Transverse colon (tissue), 4 donors: Measurements from ENCODE around the gene TMEM233.

Source experiments
- EP300 ChIP-seq: sonication (generic); formaldehyde crosslinking; IDR thresholded peaks from one replicate; pipeline ENCODE4 v1.6.1; 2017; ENCODE audit warnings: antibody characterized with exemption, low read depth
- POLR2A ChIP-seq: fragments of 450-650 bp; IDR thresholded peaks from one replicate; pipeline ENCODE4 v1.6.1; 2016; ENCODE audit warnings: antibody characterized with exemption, mild to moderate bottlenecking, moderate library complexity
- POLR2AphosphoS5 ChIP-seq, 3 donors: sonication (generic); formaldehyde crosslinking; IDR thresholded peaks; one replicate each; pipeline ENCODE4 v1.6.1; 2016; ENCODE audit warnings: antibody characterized with exemption in 3 of 3
- TF ChIP-seq, protein P1 (sequence below), 5 experiments: fragments of 200-600 bp in 3 of 5; fragments of 450-650 bp in 2 of 5; sonication (generic) in 3 of 5; IDR thresholded peaks; 1 replicate in 2 of 5; 2 replicates in 3 of 5; pipeline ENCODE4 v1.5.1; 2016 to 2017; ENCODE audit warnings: antibody characterized with exemption in 5 of 5, inconsistent platforms in 3 of 5, mild to moderate bottlenecking in 2 of 5, moderate library complexity in 1 of 5

DNA sequence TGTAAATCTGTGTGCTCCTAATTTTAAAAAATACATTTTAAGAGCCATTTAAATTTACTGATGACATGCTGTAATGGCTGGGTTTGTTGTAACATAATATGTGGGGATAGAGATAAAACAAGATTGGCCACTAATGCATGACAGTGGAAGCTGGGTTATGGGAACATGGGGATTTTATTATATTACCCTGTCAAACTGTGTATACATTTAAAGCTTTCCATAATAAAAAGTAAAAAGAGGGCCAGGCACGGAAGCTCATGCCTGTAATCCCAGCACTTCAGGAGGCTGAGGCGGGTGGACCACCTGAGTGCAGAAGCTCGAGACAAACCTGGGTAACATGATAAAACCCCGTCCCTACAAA lies 9.1 kb downstream of the TMEM233 start:
- TF ChIP-seq, protein P1, sequence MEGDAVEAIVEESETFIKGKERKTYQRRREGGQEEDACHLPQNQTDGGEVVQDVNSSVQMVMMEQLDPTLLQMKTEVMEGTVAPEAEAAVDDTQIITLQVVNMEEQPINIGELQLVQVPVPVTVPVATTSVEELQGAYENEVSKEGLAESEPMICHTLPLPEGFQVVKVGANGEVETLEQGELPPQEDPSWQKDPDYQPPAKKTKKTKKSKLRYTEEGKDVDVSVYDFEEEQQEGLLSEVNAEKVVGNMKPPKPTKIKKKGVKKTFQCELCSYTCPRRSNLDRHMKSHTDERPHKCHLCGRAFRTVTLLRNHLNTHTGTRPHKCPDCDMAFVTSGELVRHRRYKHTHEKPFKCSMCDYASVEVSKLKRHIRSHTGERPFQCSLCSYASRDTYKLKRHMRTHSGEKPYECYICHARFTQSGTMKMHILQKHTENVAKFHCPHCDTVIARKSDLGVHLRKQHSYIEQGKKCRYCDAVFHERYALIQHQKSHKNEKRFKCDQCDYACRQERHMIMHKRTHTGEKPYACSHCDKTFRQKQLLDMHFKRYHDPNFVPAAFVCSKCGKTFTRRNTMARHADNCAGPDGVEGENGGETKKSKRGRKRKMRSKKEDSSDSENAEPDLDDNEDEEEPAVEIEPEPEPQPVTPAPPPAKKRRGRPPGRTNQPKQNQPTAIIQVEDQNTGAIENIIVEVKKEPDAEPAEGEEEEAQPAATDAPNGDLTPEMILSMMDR (IDR thresholded peaks at IDR 0.05) = no peak
- TF ChIP-seq POLR2AphosphoS5 (IDR thresholded peaks at IDR 0.05) (no peak), POLR2A (no peak), EP300 (no peak)
